Activated CD8-positive, alpha-beta memory T cell treated with anti-CD3 and anti-CD28 coated beads for 36 hours (primary cell): ENCODE data around the gene CHI3L2. TPM values are rescaled to one million over a fixed set of nuclear protein-coding genes. Genes with fewer than 3 reads are reported as not detected.

Experiments
- CTCF ChIA-PET: fragments of 350-600 bp; sonication (Branson Sonifier 250); formaldehyde crosslinking; loops from one replicate; lab custom pipeline; 2021; ENCODE audit warnings: antibody characterized with exemption; lab: Charles Lee
- POLR2A ChIA-PET: fragments of 350-600 bp; sonication (Branson Sonifier 250); formaldehyde crosslinking; loops from one replicate; lab custom pipeline; 2021; ENCODE audit warnings: antibody characterized with exemption; lab: Charles Lee
- total RNA-seq, 2 experiments: library from RNA; stranded (reverse); gene quantifications; one replicate each; pipeline ENCODE4 v1.2.3, GENCODE V29; 2021

The CHI3L2 gene
- total RNA-seq, 2 experiments from 2014 or later = 2.1 to 2.6 TPM

DNA sequence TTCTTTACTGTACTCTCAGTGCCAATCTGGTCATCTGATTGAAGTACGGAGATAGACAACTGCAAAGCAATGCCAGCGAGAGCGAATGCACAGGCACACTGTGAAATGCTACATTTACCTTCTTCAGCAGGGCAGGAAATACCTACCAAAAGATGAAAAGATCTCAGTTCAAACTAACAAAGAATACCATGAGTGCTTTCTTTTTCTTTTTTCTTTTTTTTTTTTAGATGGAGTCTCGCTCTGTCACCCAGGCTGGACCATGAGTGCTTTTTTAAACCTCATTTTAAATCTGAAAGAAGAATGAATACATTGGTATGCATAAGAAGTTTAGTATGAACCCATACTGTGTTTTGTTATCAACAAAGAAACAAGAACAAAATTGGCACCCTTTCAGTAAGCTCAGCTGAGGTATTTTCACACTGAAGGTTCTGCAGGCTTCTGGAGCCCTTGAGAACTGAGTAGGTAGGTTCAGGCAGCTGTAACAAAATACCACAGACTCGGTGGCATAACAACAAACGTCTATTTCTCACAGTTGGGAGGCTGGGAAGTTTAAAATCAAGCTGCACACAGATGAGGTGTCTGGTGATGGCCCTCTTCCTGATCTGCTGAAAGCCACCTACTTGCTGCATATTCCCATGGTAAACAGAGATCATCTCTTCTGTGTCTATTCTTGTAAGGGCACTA is 1.7 kb upstream of the CHI3L2 start:
- ChIA-PET CTCF (interaction anchor here (0.7 to 1.6 kb wide), 3 partner anchors 8 to 11 kb away, joined by 3 to 4 read pairs (median 3); no protein-coding TSS in a partner anchor), POLR2A (interaction anchor here (1.3 to 1.4 kb wide), 2 partner anchors 11 to 165 kb away, joined by 3 to 4 read pairs; no protein-coding TSS in a partner anchor)

DNA sequence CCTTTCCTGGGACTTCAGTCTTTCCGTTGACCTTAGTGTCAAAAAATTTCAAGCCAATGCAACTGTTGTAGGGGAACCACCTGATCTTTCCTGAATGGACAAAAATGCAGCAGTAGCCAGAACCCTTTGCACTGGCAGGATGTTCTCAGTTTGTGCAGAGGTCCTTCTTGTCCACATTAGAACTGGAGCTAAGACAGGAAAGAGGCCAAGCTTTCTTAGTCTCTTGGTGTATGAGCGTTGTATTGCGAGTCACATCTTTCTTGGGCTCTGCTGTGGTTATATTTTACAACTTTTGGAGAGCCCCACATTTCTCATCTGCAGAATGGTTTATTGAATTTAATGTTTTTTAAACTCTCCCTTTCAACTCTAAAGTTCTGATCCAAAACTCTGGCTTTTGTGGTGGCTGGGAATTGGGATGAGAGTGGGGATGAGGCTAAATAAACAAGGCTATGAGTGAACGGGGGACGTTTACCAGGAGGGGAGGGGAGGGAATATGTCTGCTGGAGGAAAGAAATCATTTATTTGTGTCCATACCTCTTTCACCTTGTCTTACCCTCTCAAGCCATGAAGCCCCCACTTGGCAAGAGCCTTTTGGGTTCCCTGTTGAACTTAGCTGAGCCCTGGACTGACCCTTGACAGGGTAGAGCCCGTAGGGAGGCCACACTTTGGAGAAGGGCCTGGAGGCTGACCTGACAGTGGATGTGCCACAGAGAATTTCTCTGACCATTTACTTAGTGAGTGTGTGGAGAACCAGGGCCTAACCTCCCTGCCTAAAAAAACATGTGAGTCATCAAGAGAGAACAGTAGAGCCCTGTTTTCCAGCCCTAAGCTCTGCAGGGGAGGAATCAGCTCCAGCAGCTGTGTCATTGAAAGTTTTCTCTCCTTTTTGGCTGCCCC is 586 bp downstream of the CHI3L2 start:
- ChIA-PET CTCF (interaction anchor here (0.9 to 1.2 kb wide), 3 partner anchors 7 to 172 kb away, joined by 3 to 4 read pairs (median 3); no protein-coding TSS in a partner anchor), POLR2A (no interaction called here)

DNA sequence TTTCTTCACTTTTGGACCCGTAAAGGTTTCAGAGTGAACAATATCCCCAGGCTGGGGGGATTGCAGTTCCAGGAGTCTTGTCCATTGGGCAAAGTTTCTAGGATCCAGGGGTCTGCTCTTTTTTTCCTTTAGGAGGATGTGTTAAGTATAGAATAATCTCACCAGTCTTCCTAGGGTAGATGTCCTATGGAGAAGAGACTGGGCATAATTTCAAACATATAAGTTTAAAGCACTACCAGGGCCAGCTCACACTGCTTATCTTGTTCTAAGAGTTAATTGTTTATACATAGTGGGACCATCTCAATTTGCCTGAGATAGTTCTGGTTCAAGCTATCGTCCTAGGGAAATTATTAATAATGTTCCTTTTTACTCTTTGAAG is 1.2 kb downstream of the CHI3L2 start:
- ChIA-PET CTCF (interaction anchor here (0.9 to 1.2 kb wide), 3 partner anchors 8 to 171 kb away, joined by 3 to 4 read pairs (median 3); no protein-coding TSS in a partner anchor), POLR2A (no interaction called here)

DNA sequence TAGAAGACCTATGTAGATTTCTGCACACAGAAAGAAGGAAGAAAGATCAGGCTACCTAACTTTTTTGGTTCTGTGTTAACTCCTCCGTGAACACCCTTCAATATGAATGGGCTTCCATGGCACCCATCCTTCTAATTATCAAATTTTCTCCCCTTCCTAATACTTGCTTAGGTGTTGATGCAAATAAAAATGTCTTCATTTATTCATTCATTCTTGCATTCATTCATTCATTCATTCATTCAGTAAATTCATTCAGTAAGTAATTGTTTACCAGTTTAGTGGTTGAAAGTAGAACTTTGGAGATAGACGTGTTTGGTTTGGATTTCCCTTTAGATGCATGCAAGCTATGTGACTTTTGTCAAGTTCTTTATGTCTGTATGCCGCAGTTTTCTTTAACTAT is 4.6 kb downstream of the CHI3L2 start:
- POLR2A ChIA-PET = no interaction called here
- CTCF ChIA-PET = no interaction called here

DNA sequence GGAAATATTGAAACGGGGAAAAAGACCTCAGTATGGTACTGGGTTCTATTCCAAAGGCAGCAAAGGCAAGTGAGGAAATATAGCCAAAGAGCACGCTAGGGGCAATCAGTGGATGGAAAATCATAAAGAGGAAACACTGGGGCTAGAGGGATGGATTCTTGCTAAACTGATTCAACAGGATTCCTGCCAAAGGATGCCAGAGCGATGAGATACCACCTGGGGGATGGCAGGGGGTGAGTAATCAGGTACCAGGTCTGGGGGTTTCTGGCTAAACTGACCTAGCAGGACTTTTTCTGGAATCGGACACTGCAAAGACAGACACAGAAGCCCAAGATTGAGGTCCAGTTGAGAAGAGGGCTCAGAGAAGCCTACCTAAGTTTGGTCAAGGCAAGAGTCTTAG is 6.7 kb downstream of the CHI3L2 start:
- POLR2A ChIA-PET = no interaction called here
- CTCF ChIA-PET = interaction anchor here (1.6 kb wide), 1 partner anchor 8 kb away, joined by 3 read pairs; no protein-coding TSS in a partner anchor

DNA sequence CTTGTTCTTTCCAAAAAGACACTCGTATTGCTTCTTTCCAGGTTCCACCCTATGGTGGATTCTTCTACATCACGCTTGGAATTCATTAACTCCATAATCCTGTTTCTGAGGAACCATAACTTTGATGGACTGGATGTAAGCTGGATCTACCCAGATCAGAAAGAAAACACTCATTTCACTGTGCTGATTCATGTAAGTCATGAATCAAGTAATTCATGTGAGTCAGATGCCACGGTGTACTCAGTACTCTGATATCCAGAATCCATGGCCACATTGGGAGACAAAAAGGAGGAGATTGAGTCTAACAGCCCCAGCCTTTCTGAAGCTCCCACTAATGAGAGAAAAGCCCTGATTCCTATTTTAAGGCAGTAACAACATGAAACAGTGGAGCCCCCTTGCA is 7.4 kb downstream of the CHI3L2 start:
- POLR2A ChIA-PET = no interaction called here

DNA sequence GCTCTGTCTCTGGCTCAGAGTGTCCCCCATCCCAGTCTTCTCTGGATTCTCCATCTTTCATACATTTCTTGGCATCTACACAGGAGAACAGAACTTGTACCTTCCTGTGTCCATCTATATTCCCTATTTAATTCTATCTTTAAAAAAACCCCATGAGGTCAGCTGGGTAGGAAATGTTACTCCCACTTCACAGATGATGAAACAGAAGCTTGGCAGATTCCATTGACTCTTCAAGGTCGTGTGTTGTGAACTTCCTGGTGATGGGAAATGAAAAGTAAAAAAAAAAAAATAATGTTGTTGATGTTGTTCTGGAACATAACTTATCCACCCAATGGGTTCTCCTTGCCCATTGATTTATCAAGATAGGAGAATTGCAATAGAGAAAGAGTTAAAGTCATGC is 8.9 kb downstream of the CHI3L2 start:
- POLR2A ChIA-PET = no interaction called here
- CTCF ChIA-PET = interaction anchor here (1.2 kb wide), 1 partner anchor 14 kb away, joined by 3 read pairs; no protein-coding TSS in a partner anchor

More for the DNA sequence above, 7.4 kb downstream of the CHI3L2 start:
- CTCF ChIA-PET = interaction anchor here (1.4 to 1.6 kb wide), 2 partner anchors 9 to 12 kb away, joined by 3 to 4 read pairs; no protein-coding TSS in a partner anchor

DNA sequence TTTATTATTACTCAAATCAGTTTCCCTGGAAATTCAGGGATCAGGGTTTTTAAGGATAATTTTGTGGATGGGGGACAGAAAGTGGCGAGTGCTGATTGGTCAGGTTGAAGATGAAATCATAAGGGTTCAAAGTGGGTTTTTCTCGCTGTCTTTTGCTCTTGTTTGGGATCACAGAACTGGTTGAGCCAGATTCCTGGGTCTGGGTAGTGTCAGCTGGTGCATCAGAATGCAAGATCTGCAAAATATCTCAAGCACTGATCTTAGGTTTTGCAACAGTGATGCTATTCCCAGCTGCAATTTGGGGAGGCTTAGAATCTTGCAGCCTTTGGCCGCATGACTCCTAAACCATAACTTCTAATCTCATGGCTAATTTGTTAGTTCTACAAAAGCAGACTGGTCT is 9.3 kb downstream of the CHI3L2 start:
- ChIA-PET CTCF (interaction anchor here (1.2 kb wide), 1 partner anchor 14 kb away, joined by 3 read pairs; no protein-coding TSS in a partner anchor), POLR2A (no interaction called here)

DNA sequence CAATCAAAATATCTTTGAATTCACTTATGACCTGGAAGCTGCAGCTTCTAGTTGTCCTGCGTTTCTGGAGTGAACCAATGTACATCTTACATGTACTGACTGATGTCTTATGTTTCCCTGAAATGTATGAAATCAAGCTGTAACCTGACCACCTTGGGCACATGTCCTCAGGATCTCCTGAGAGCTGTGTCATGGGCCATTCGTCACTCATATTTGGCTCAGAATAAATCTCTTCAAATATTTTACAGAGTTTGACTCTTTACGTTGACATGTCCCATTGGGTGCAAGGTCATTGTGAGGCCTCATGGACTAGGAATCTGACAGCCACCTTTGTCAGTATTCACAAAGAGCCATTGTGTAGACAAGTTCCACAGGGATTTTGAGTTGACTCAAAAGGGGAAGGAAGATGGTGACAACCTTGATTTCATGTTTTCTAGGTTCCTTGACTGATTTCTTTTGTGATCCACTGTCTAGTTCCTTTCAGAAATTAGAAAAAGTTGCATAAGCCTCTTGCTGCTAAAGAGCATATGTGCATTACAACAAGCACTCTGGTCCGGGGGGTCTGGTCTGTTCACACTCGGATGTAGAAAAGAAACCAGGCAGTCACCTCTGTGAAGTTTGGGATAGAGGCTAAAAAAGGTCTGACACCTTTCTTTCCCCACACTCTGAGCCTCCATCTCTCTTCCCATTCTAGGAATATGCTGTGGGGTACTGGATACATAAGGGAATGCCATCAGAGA is 10.7 kb downstream of the CHI3L2 start:
- ChIA-PET CTCF (no interaction called here), POLR2A (no interaction called here)

DNA sequence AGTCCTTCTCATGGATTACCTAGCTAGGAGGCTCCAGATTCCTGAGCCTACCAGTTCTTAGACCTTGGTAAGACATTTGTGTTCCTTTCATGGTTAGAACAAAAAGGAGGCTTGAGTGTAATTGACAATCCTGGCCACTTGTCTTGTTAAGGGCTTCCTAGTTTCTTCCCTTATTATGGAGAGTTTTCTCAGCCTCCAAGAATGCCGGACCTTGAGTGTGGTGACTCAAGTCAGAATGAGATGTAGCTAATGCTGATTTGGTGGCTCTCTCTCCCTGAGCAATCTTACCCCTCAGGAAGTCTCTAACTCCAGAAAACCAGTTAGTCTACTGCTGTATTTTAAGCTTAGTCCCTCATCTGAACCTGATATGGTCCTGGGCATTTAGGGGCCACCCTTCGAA is 14.3 kb downstream of the CHI3L2 start:
- CTCF ChIA-PET = no interaction called here
- POLR2A ChIA-PET = no interaction called here

DNA sequence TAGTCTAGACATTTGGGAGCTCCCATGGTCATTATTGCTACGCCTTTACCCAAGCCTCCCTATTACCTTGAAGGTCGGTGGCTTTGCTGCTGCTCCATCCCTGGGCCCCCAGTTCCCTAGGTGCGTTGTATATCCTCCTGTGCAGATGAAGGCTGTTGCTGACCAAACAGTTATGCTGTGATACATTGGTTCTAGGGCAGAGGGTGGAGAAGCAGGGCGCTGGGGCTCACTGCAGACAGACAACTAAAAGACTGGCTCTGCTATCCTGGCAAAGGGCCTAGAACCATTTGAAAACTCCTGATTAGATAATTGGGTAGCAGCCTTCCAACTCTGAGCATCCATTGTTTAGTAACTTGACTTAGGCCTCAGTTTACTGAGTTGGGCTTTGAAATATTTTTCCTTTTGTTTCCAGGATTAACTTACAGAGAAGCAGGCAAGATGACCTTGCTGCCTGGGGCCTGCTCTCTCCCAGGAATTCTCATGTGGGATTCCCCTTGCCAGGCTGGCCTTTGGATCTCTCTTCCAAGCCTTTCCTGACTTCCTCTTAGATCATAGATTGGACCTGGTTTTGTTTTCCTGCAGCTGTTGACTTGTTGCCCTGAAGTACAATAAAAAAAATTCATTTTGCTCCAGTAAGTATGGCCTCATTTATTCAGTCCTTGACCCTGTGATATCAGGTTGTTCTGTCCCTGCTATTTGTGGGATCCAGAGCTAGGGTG is 15.5 kb downstream of the CHI3L2 start:
- CTCF ChIA-PET = no interaction called here
- POLR2A ChIA-PET = no interaction called here

DNA sequence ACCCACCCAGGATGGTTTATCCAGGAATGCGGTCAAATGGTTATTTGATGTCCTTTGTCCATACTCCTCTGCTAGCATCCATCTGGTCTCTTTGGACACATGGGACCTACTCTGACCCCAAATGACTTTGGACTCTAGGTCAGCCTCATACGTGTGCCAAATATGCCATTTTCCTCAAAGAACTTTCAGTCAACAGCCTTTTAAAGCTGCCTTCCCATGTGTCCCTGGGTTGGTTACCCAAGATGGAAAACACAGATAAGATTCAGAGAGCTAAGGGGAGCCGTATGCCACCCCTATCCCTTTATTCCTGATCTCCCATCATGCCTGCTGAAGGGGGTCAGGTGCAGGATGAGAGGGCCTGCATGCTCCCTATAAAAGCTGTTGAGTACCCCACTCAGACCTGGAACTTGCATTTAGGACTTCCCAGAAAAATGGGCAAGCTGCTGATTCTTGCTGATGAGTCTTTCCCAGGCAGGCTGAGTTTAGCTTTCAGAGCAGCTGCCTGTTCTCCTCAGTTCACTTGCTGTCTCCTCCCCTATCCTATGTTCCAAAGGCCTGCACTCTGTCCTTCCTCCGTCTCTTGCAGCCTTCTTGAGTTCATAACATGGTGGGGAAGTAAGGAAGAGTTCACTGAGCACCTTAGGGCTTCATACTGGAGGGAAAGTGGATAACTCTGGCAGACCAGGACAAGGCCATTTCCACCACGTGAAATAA is 19.8 kb downstream of the CHI3L2 start:
- ChIA-PET POLR2A (no interaction called here), CTCF (interaction anchor here (0.8 to 0.9 kb wide), 2 partner anchors 19 to 86 kb away, joined by 3 read pairs; no protein-coding TSS in a partner anchor)

DNA sequence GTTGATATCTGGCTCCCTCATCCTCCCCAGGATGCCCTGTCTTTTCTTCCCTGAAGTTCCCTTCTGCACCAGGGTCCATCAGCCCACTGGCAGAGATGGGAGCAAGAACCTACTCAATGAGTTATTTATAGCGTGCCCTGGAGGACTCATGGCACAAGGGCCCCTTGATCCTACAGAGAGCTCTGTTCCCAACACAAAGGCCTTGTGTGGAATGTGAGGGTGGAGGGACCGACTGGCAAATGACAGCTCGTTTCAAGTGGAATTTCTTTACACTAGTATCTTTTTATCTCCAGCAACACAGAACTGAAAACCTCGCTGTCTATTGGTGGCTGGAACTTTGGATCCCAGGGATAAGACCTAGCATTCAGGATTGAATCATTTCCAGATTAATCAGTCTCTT is 22.4 kb downstream of the CHI3L2 start:
- POLR2A ChIA-PET = no interaction called here
- CTCF ChIA-PET = interaction anchor here (0.6 kb wide), 2 partner anchors 9 to 118 kb away, joined by 3 to 4 read pairs; no protein-coding TSS in a partner anchor

DNA sequence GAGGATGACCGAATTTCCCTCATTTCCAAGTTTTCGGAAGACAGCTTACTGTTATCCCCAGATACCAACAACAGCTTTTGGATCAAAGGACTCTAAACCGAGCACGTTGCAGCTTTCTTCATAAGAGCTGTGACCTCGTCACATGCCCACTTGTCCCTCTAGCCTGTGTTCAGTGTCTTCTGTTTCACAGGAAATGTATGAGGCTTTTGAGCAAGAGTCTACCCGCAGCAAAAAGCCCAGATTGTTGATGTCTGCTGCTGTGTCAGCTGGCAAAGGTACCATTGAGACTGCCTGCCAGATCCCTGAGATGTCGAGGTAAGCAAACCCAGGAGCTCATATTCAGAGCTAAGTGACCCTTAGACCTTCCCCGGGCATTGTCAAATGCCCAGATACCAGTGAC is 24.1 kb downstream of the CHI3L2 start:
- CTCF ChIA-PET = no interaction called here
- POLR2A ChIA-PET = interaction anchor here (0.7 kb wide), 1 partner anchor 1039 kb away, joined by 5 read pairs; no protein-coding TSS in a partner anchor

DNA sequence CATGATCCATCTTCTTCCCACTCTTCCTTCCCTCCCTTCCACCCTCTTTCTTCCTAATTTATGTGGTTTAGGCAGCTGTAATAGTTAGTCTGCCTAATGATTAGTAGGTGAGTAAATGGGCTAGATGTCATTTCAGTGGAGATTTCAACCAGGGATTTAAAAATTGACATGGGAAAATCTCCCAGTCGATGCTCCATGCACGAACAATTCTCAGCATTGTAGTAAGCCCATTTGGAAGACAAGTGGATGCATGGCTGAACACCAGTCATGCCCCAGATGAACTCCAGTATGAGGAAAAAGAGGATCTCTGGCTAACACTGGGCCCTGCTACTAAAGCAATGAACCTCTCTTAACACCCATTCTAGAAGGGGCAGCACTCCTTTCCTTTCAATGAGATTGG is 25.3 kb downstream of the CHI3L2 start:
- ChIA-PET CTCF (no interaction called here), POLR2A (no interaction called here)

DNA sequence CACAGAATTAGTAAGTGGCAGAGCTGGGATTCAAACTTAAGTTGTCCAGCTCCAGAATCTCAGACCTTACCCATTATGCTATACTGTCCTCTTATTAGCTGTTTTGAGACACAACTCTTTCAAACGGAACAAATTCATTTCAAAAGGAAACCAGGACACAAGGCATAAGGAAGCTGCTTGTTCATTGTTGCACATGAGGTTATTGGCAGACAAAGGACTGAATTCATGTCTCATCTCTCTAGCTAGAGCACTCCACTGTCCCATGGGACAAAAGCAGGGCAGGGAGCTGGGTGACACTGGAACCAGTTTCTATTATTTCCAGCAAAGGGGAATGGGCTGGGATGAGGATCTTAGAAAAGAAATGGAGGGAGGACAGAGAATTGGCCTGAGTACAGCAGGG is 26.4 kb downstream of the CHI3L2 start:
- POLR2A ChIA-PET = no interaction called here

DNA sequence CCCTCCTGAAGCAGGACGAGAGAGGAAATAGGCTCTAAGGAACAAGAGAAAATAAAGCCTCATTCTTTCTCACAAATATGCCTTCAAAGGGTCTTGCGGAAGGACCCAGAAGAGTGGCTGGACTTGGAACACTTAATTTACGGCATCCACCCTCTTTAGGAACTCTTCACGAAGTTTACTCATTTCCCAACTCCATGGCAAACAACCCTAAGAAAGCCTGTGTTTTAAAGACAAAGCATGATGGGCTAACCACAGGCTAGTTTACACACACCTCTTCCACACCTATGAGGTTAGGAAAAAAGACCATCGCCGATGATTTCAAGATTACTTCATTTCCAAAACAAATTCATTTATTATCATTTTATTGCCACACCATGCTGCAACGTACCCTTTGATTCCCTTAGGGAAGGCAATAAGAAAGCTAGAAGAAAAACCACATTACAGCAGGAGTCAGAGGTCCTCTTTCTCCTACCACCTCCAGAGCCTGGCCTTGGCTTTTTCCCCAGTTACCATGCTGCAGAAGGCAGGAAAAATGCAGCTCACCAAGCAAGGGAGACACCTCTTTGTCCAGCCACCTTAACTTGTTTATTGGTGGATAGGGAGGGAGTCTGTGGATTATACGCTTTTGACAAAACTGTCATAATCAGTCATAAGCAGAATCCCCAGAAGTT is 29.6 kb downstream of the CHI3L2 start:
- CTCF ChIA-PET = no interaction called here
- POLR2A ChIA-PET = no interaction called here

More for the DNA sequence above, 26.4 kb downstream of the CHI3L2 start:
- CTCF ChIA-PET = interaction anchor here (0.6 kb wide), 1 partner anchor 89 kb away, joined by 5 read pairs; no protein-coding TSS in a partner anchor
